Prostate gland (tissue), 2 donors: Measurements from ENCODE around the gene VAMP2. TPM values are rescaled to one million over a fixed set of nuclear protein-coding genes. Genes with fewer than 3 reads are reported as not detected.

Source experiments
- DNase-seq: peaks from one replicate; pipeline ENCODE4 v3.0.0-alpha.2; 2019; ENCODE audit warnings: low spot score
- H3K27ac ChIP-seq, 2 donors: fragments of 200-600 bp; sonication (generic); 2 replicates each; pipeline ENCODE4 v1.5.1; 2017 to 2019
- H3K27me3 ChIP-seq: fragments of 200-600 bp; sonication (generic); replicated peaks from 2 replicates; pipeline ENCODE4 v1.5.1; 2019; ENCODE audit not compliant: insufficient read depth
- H3K36me3 ChIP-seq, 2 donors: fragments of 200-600 bp; sonication (generic); 1 replicate in 1 of 2; 2 replicates in 1 of 2; pipeline versions ENCODE4 v1.5.1 to v1.8.1; 2017 to 2019
- H3K4me1 ChIP-seq: fragments of 200-600 bp; sonication (generic); replicated peaks from 2 replicates; pipeline ENCODE4 v1.5.1; 2019
- H3K4me3 ChIP-seq, 2 donors: fragments of 200-600 bp; sonication (generic); 2 replicates each; pipeline ENCODE4 v1.5.1; 2017 to 2019
- H3K9me3 ChIP-seq: fragments of 200-600 bp; sonication (generic); 2 replicates; pipeline ENCODE4 v1.5.1; 2017
- CTCF ChIP-seq, 4 experiments: fragments of 200-600 bp in 2 of 4; fragments of 450-650 bp in 2 of 4; sonication (generic) in 2 of 4; IDR thresholded peaks; 1 replicate in 3 of 4; 2 replicates in 1 of 4; pipeline ENCODE4 v1.5.1; 2016 to 2019; ENCODE audit warnings: antibody characterized with exemption in 4 of 4, mild to moderate bottlenecking in 2 of 4, moderate library complexity in 2 of 4
- POLR2A ChIP-seq: fragments of 450-650 bp; IDR thresholded peaks from one replicate; pipeline ENCODE4 v1.6.1; 2016; ENCODE audit warnings: antibody characterized with exemption, mild to moderate bottlenecking
- POLR2AphosphoS5 ChIP-seq: sonication (generic); formaldehyde crosslinking; IDR thresholded peaks from one replicate; pipeline ENCODE4 v1.6.1; 2017; ENCODE audit warnings: antibody characterized with exemption
- WGBS: methylation state at CpG from one replicate; pipeline ENCODE4 v1.1.5; 2018; 5-methylcytosine and 5-hydroxymethylcytosine counted together
- intact Hi-C: fragments of 100-400 bp; cut with DNase I; formaldehyde crosslinking; loops from one replicate; pipeline ENCODE4 v1.14.2; 2022
- total RNA-seq, 2 donors: library from RNA; depleted of rRNA; stranded (reverse); fragments of >200 nt; gene quantifications; one replicate each; pipeline ENCODE4 v1.1.0, GENCODE V29; 2016

Gene VAMP2
- total RNA-seq, 2 donors from 2014 or later = 34.2 to 65.2 TPM

GRCh38 chr17:8189041-8189710 is 26.4 kb upstream of the VAMP2 start:
- peak; percentile 11 for DNase-seq
- Histone ChIP-seq H3K27ac (peak overlapping the region; percentile 91 to 95), H3K9me3 (no peaks in the 10 kb centered on the region), H3K4me3 (peak overlapping the region; percentile 85 to 90), H3K4me1 (peaks cover 14% of the 10 kb centered on the region), H3K36me3 (no peaks in the 10 kb centered on the region), H3K27me3 (no peaks in the 10 kb centered on the region)
- 5% methylated on average over 42 of the region's 67 CpGs for WGBS
- intact Hi-C loops = loop anchor here (5.0 kb wide), 2 partner anchors 67 to 108 kb away; partner anchors contain the start of genes HES7 and SLC25A35
- no peak for TF ChIP-seq POLR2A
- no peak for TF ChIP-seq POLR2AphosphoS5
- no peak for TF ChIP-seq CTCF (IDR thresholded peaks at IDR 0.05)

- WGBS = 39% methylated on average over 12 of the region's 12 CpGs
- peak overlapping the region; percentile 91 to 95 for H3K27ac ChIP-seq
- H3K4me1 ChIP-seq = peaks cover 14% of the 10 kb centered on the region
- no peaks in the 10 kb centered on the region for H3K27me3 ChIP-seq
- intact Hi-C loops = loop anchor here (5.0 kb wide), 2 partner anchors 66 to 109 kb away; partner anchors contain the start of genes HES7 and SLC25A35
- no peaks in the 10 kb centered on the region for H3K9me3 ChIP-seq
- DNase-seq = no peak
- TF ChIP-seq POLR2AphosphoS5 (no peak), CTCF (IDR thresholded peaks at IDR 0.05) (no peak), POLR2A (no peak)
- H3K4me3 ChIP-seq = peak overlapping the region; percentile 85 to 90
- H3K36me3 ChIP-seq = no peaks in the 10 kb centered on the region
Measured at GRCh38 chr17:8188263-8188839, 25.6 kb upstream of the VAMP2 start.

GRCh38 chr17:8187517-8188262 is 24.9 kb upstream of the VAMP2 start:
- Histone ChIP-seq H3K4me3 (peak overlapping the region; percentile 68 to 85), H3K9me3 (no peaks in the 10 kb centered on the region), H3K27ac (peak overlapping the region; percentile 91 to 95), H3K4me1 (peaks cover 14% of the 10 kb centered on the region), H3K27me3 (no peaks in the 10 kb centered on the region), H3K36me3 (no peaks in the 10 kb centered on the region)
- DNase-seq = peak; percentile 81
- TF ChIP-seq POLR2A (no peak), POLR2AphosphoS5 (peak; percentile 89)
- WGBS = under 1% methylated on average over 25 of the region's 25 CpGs
- intact Hi-C loops = loop anchor here (1.0 to 5.0 kb wide), 3 partner anchors 35 to 110 kb away; partner anchors contain the start of genes HES7 and SLC25A35

GRCh38 chr17:8186787-8187516 is 24.2 kb upstream of the VAMP2 start:
- Histone ChIP-seq H3K4me3 (peak overlapping the region; percentile 68 to 75), H3K4me1 (peaks cover 14% of the 10 kb centered on the region), H3K27ac (peak overlapping the region; percentile 91 to 95), H3K27me3 (no peaks in the 10 kb centered on the region), H3K36me3 (no peaks in the 10 kb centered on the region), H3K9me3 (no peaks in the 10 kb centered on the region)
- TF ChIP-seq POLR2AphosphoS5 (peak; percentile 82), CTCF (IDR thresholded peaks at IDR 0.05) (peak in 2 of 4 experiments; percentile 41 to 74), POLR2A (no peak)
- WGBS = under 1% methylated on average over 32 of the region's 32 CpGs
- DNase-seq = peak; percentile 93
- intact Hi-C loops = loop anchor here (1.0 to 5.0 kb wide), 3 partner anchors 35 to 110 kb away; partner anchors contain the start of genes HES7 and SLC25A35
